ENCODE data around the gene PRPH2.

The PRPH2 gene

DNA sequence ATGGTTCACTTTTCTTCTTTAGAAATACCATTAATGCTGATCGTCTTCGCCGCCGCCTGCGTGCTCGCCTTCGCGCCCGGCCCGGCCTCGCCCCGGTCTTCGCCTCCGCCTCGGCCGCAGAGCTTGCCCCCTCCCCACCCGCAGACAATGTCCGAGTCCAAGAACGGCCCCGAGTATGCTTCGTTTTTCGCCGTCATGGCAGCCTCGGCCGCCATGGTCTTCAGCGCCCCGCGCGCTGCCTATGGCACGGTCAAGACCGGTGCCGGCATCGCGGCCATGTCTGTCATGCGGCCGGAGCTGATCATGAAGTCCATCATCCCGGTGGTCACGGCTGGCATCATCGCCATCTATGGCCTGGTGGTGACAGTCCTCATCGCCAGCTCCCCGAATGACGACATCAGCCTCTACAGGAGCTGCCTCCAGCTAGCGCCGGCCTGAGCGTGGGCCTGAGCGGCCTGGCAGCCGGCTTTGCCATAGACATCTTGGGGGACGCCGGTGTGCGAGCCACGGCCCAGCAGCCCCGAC, 4.8 kb upstream of the PRPH2 start:
- in situ Hi-C loops (cut with HindIII; ENCODE audit: low sequenced_read_pairs), result no loop called here
- peak overlapping the region; percentile 27 for H3K4me3 ChIP-seq (ENCODE audit: low read depth, low read length)
- TF ChIP-seq, protein P1, sequence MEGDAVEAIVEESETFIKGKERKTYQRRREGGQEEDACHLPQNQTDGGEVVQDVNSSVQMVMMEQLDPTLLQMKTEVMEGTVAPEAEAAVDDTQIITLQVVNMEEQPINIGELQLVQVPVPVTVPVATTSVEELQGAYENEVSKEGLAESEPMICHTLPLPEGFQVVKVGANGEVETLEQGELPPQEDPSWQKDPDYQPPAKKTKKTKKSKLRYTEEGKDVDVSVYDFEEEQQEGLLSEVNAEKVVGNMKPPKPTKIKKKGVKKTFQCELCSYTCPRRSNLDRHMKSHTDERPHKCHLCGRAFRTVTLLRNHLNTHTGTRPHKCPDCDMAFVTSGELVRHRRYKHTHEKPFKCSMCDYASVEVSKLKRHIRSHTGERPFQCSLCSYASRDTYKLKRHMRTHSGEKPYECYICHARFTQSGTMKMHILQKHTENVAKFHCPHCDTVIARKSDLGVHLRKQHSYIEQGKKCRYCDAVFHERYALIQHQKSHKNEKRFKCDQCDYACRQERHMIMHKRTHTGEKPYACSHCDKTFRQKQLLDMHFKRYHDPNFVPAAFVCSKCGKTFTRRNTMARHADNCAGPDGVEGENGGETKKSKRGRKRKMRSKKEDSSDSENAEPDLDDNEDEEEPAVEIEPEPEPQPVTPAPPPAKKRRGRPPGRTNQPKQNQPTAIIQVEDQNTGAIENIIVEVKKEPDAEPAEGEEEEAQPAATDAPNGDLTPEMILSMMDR (IDR thresholded peaks at IDR 0.05; ENCODE audit: low read depth, low read length, missing control alignments), result no peak
- no peak for DNase-seq (ENCODE audit: low read depth)

DNA sequence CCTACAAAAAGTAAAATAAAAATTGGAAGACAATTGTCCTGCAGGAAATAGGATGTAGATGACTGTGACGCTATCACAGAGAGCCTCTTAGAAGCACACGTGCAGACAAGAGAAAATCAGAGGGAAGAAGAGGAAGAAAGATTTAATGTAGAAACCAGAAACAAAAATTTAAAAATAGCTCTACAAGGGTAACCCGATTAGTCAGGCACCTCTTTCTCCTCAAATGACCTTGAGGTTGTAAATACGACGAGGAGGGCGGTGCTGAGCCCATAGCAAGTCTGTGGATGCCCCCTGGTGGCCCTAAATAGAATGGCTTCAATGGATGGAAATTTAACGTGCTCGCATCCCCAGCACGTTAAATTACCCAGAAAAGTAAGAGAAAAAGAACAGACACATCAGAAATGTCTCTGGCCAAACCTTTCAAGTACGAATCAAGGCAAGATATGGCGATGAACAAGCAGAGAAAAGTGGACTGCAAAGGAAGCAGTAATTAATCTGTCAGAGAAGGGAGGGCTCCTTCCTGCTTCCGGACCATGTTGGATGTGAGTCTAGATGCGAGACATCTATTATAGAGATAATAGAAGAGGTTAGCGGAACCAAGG, 4.2 kb upstream of the PRPH2 start:
- DNase-seq (ENCODE audit: low read depth), result peak; percentile 77
- H3K4me3 ChIP-seq (ENCODE audit: low read depth, low read length), result peak overlapping the region; percentile 27
- TF ChIP-seq, protein P1 (IDR thresholded peaks at IDR 0.05; ENCODE audit: low read depth, low read length, missing control alignments), result peak; percentile 87
- in situ Hi-C loops (cut with HindIII; ENCODE audit: low sequenced_read_pairs), result no loop called here

DNA sequence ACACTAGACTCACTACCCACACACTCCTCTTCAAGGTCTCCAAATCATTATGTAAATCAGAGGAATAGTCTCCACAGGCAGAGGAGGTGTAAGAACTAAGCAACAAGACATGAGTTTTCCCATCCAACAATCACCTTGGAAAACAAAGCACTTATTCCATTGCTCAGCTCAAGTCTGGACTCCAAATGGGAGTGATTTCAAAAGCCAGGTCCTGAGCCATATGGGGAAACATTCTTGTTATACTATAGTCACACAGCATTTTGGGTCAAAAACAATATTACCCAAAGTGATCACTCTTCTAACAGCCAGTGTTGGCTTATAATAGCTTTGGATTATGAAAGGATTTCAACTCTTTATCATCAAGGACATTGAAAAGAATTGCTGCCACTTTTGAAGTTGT, 3.6 kb upstream of the PRPH2 start:
- in situ Hi-C loops (cut with HindIII; ENCODE audit: low sequenced_read_pairs), result no loop called here
- H3K4me3 ChIP-seq (ENCODE audit: low read depth, low read length), result no peak overlapping the region
- DNase-seq (ENCODE audit: low read depth), result no peak
- TF ChIP-seq, protein P1 (IDR thresholded peaks at IDR 0.05; ENCODE audit: low read depth, low read length, missing control alignments), result no peak

DNA sequence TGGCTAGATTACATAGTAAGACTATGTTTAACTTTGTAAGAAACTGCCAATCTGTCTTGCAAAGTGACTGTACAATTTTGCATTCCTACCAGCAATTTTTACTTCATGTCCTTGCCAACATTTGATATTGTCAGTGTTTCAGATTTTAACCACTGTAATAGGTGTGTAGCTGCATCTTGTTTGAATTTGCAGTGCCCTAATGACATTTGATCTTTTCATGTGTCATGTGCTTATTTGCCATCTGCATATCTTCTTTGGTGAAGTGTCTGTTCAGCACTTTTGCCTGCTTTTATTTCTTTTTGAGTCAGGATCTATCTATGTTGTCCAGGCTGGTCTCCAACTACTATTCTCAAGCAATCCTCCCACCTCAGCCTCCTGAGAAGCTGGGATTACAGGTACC, 2.4 kb upstream of the PRPH2 start:
- no peak overlapping the region for H3K4me3 ChIP-seq (ENCODE audit: low read depth, low read length)
- in situ Hi-C loops (cut with HindIII; ENCODE audit: low sequenced_read_pairs), result no loop called here
- TF ChIP-seq, protein P1 (IDR thresholded peaks at IDR 0.05; ENCODE audit: low read depth, low read length, missing control alignments), result no peak
- DNase-seq (ENCODE audit: low read depth), result no peak

DNA sequence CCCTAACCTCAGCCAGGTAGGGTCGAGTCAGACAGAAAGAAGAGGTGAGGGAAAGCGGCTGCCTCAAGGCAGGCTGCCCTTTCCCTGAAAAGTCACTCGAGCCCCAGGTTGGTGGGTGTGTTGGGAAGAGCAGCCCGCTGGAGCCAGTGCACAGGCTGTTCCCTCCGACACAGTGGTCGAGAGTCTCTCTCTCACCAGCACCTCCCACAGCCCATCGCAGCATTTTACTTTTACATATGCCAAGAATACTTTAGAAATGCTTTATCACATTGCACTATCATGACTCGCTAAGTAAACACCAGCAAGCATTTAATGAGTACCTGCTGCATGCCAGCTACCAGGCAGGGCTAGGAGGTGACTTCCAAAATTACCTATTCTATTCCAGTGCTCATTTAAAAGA, 1.7 kb downstream of the PRPH2 start:
- DNase-seq (ENCODE audit: low read depth), result no peak
- in situ Hi-C loops (cut with HindIII; ENCODE audit: low sequenced_read_pairs), result no loop called here
- H3K4me3 ChIP-seq (ENCODE audit: low read depth, low read length), result no peak overlapping the region
- TF ChIP-seq, protein P1 (IDR thresholded peaks at IDR 0.05; ENCODE audit: low read depth, low read length, missing control alignments), result no peak

DNA sequence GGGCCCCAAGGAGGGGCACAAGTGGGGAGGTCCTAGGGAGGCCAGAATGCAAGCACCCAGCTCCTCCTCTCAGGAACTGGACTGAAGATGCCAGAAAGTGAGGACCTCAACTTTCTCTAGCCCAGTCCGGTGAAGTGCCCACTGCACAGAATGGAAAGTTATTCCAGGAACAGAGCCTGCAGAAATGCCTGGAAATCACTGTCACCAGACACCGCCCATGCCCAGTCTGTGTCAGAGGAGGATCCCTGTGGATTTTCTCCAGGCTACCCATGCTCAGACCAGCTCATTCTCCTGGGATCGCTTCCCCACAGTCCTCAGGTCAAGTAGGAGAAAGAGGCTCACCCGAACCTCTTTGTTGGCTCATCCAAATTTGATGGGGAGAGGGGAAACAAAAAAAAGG, 6.5 kb downstream of the PRPH2 start:
- TF ChIP-seq, protein P1 (IDR thresholded peaks at IDR 0.05; ENCODE audit: low read depth, low read length, missing control alignments), result no peak
- in situ Hi-C loops (cut with HindIII; ENCODE audit: low sequenced_read_pairs), result no loop called here
- DNase-seq (ENCODE audit: low read depth), result no peak
- no peak overlapping the region for H3K4me3 ChIP-seq (ENCODE audit: low read depth, low read length)
